ENCODE measurements around the gene CELF1.

GRCh38 chr11:47532597-47533213 lies 20.2 kb downstream of the CELF1 start:
- TF ChIP-seq POLR2AphosphoS5 (IDR thresholded peaks at IDR 0.05; ENCODE audit: low read depth, low read length) (no peak), POLR2A (IDR thresholded peaks at IDR 0.05; ENCODE audit: low read depth, low read length) (no peak), TAF1 (IDR thresholded peaks at IDR 0.05; ENCODE audit: low read depth, low read length) (no peak), POU2F2 (IDR thresholded peaks at IDR 0.05; ENCODE audit: low read depth, low read length) (no peak), SPI1 (IDR thresholded peaks at IDR 0.05; ENCODE audit: low read depth, low read length) (no peak), PAX5 (IDR thresholded peaks at IDR 0.05; ENCODE audit: insufficient read depth, low read length, severe bottlenecking) (no peak)

All from GM12891 (cell line).